Tongue (tissue), 3 donors: ENCODE results near the gene SCRG1. TPM values are rescaled to one million over a fixed set of nuclear protein-coding genes. Genes with fewer than 3 reads are reported as not detected.
A peak's percentile ranks its signal among the peaks of the same experiment; 100 is the strongest.

ENCODE experiments used
- DNase-seq: peaks from one replicate; pipeline ENCODE4 v3.0.0-alpha.2; 2015
- small RNA-seq: library from RNA; depleted of rRNA; stranded (forward); fragments of <200 nt; gene quantifications from one replicate; pipeline ENCODE3, GENCODE V24; 2014; ENCODE audit warnings: low replicate concordance
- total RNA-seq: library from RNA; depleted of rRNA; stranded (reverse); fragments of >200 nt; gene quantifications from one replicate; pipeline ENCODE4 v1.2.3, GENCODE V29; 2014

SCRG1 gene
- total RNA-seq, 1 donor from 2014 or later = 1.8 TPM

DNA sequence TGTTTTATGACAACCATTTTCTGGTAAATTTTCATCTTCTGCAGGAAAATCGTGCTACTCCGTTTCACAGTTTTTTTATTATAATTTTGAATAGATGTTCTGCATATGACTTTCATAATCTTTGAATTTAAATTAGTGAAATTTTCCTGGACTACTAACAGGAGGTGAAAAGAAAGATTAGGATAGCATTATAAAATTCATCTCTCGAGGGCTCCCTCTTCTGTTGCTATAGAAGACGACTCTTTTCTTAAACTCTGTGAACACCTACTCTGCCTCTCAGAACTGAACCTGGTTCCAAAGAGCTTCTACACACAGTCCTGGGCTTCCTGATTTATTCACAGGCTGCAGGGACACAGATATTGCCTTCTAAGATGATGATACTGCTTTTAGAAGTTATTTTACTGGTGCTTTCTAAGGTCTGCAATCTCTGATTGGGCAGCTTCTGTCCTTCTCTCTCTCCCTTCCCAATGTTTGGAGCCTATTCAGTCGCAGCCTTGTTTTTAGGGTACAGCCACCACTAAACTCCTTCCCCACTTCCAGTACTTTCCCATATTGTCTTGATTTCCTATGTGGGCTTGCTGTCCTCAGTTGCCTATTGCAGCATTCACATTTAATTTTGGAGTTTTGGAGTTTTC is 38.2 kb downstream of the SCRG1 start:
- DNase-seq = no peak

DNA sequence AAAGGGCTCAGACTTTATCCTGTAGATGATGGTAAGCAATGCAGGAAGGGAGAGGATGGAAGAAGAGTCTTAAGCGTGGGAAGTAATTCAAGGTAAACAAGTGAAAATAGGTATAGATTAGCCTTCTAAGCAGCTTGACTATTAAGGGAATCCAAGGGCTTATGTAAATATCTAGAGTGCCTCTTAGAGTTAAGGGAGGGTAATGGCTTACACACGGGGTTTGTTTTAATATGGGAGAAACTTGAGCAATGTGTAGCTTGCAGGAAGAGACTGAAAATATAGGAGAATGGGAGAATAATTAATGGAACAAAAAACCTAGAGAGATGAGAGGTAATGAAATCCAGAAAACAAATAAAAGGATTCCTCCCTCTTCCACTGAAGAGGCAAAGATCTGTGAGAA is 41.0 kb downstream of the SCRG1 start:
- DNase-seq = no peak

DNA sequence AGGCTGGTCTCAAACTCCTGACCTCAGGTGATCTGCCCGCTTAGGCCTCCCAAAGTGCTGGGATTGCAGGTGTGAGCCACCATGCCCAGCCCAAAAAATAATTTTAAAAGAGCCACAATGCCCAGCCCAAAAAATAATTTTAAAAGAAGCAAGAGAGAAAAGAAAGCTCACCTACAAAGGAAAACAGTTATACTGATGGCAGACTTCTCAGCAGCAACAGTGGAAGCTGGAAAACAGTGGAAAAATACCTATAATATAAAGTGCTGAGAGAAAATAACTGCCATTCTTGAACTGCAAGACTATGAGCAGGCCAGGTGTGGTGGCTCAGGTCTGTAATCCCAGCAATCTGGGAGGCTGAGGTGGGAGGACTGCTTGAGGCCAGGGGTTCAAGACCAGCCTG is 51.4 kb downstream of the SCRG1 start:
- DNase-seq = no peak

DNA sequence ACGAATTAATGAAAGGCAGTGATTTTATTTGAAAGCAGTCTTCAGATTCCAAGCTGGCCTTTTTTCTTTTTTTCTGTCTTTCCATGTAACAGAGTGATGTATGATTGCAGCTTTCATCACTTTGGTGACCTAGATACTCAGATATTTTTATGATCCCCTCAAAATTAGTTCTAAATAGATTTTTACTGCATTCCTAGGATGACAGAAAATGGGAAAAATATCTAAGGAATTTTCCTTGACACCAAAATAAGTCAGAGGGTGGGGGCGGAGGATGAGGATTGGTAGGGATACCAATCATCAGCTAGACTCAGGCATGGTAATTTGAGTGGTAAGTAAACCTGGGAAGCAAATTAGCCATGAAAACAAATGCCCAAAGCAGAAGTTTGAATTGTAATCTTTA is 52.8 kb downstream of the SCRG1 start:
- no peak for DNase-seq

DNA sequence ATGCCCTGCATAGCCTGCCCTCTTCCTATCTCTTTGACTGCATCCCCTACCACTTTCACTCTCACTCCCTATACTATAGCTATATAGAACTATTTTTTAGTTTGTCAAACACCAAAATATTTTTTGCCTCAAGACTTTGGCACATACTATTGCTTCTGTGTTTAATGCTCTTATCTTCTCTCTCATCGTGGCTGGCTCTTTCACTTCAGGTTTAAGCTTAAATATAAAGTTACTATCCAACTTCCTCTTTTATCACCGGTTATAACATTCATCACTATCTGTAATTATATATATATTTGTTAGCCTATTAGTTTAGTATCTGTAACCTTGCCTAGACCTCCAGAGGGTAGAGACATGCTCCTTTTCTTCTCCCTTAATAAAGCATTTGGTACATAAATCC is 53.3 kb downstream of the SCRG1 start:
- DNase-seq = no peak

DNA sequence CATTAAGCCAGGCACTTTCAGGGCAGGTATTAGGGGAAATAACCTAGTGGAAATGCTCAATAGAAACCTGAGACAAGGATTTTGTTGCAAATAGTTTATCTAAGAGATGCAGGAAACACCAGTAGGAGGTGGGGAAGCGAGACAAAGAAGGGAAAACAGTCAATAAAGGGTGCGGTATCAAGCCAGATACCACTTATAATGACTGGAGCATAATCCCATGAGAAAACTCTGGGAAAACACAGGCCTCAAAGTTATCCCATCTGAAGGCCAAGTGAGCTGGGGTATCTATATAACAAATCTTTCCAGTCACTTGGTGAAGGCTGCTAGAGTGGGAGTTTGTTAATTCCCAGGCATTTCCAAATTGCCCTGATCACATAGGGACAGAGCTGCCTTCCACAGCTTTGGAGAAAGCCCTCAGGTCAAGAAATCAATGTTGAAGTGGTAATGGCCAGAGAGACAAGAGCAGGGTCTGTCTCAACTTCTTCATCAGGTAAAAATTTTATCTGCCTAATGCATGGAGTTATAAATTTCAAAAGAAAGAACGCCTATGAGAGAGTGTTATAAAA is 55.0 kb downstream of the SCRG1 start:
- DNase-seq = no peak

DNA sequence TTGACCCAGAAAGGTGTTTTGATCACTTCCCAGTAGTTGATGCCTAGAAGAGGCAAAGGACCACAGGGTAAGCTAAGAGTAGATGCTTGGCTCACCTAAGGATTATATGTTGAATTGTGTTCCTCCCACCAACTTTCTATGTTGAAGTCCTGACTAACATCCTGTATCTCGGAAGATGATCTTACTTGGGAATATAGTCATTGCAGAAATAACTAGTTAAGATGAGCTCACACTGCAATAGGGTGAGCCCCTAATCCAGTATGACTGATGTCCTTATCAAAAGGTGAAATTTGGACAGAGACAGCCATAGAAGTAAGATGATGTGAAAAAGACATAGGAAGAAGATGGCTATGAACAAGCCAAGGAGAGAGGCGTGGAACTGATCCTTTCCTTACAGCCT is 61.5 kb downstream of the SCRG1 start:
- no peak for DNase-seq

DNA sequence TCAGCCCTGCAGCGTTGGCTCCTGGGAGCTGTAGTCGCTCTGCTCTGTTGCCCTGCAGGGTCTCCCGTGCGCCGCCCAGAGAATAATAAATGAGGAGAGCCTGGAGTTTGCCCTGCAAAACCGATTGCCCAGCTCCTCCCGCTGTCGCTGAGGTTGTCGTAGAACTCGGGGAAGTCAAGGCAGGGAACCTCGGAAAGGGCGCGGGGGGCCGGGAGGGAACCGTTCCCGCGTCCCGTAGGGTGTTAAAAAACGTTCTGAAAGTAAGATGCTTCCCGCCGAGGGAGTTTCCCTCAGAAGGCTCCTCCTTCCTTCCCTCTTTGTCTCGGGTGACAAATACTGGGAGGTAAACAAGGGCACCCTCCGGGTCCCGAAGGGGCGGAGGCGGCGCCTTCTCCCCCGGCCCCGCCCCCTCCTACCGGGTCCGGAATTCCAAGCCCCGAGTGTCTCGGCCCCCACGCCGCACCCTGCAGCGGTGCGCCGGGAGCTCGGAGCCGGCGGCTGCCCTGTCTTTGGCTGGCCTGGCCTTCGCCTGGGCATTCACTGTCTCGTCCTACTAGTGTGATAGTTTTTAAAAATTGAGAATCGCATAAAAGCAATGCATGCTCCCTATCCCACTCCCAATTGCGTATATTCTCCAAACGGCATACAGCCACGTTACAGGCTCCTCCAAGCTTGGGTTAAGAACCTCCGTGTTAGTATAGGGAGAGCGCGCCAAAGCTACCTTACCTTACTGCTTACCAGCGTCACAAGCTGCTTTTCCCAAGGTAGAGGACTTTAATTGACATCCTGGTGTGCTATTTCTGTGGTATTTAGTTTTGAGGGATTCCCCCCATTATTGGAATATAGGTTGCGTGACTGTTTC is 63.8 kb downstream of the SCRG1 start:
- peak; percentile 92 for DNase-seq

Small RNA genes lying within 50 kb of the gene (small RNA-seq; reads per million reads assigned to genes)
- gene RNU6-1096P = not detected

Other genes starting within 250 kb of the SCRG1 start
- 29.3 TPM for gene GALNT7, start 230.3 kb downstream of the SCRG1 start, total RNA-seq
- gene HMGB2, start 64.8 kb downstream of the SCRG1 start, total RNA-seq = 87.5 TPM
- gene SAP30, start 28.2 kb downstream of the SCRG1 start, total RNA-seq = 21.1 TPM
- gene HAND2, start 131.1 kb upstream of the SCRG1 start, total RNA-seq = 13.2 TPM